Astrocyte (in vitro differentiated cells and primary cell): ENCODE data around the gene ABT1. TPM values are rescaled to one million over a fixed set of nuclear protein-coding genes. Genes with fewer than 3 reads are reported as not detected.

ENCODE experiments used
- DNase-seq: peaks from one replicate; pipeline ENCODE4 v3.0.0-alpha.2; 2010; ENCODE audit warnings: low read depth
- FAIRE-seq: peaks from 2 replicates; lab custom pipeline; 2011; peaks lifted over from hg19 to GRCh38; lab: Jason Lieb, UNC
- H2AFZ ChIP-seq: 2 replicates; pipeline ENCODE4 v1.6.0; 2012; ENCODE audit warnings: low read depth, low read length, inconsistent platforms
- H3K27ac ChIP-seq: 2 replicates; pipeline ENCODE4 v1.5.1; 2011; ENCODE audit warnings: low read depth, low read length, inconsistent platforms
- H3K27me3 ChIP-seq: 2 replicates; pipeline ENCODE4 v1.6.0; 2011; ENCODE audit warnings: low read length, inconsistent platforms; ENCODE audit not compliant: insufficient read depth
- H3K36me3 ChIP-seq: 2 replicates; pipeline ENCODE4 v1.5.1; 2011; ENCODE audit warnings: low read length, inconsistent platforms; ENCODE audit not compliant: insufficient read depth
- H3K4me1 ChIP-seq: 2 replicates; pipeline ENCODE4 v1.5.1; 2011; ENCODE audit warnings: low read length, inconsistent platforms; ENCODE audit not compliant: insufficient read depth
- H3K4me2 ChIP-seq: 2 replicates; pipeline ENCODE4 v1.6.0; 2012; ENCODE audit warnings: low read length, inconsistent platforms
- H3K4me3 ChIP-seq: 2 replicates; pipeline ENCODE4 v1.5.1; 2011; ENCODE audit warnings: low read depth, mild to moderate bottlenecking, low read length, inconsistent platforms; ENCODE audit not compliant: insufficient read depth
- H3K79me2 ChIP-seq: 2 replicates; pipeline ENCODE4 v1.6.0; 2012; ENCODE audit warnings: mild to moderate bottlenecking, low read length, inconsistent platforms; ENCODE audit not compliant: insufficient read depth
- H3K9ac ChIP-seq: 2 replicates; pipeline ENCODE4 v1.6.0; 2012; ENCODE audit warnings: mild to moderate bottlenecking, low read length, inconsistent platforms
- H3K9me3 ChIP-seq: 2 replicates; pipeline ENCODE4 v1.5.1; 2012; ENCODE audit warnings: low read depth, mild to moderate bottlenecking, low read length, inconsistent platforms; ENCODE audit not compliant: insufficient read depth
- H4K20me1 ChIP-seq: 2 replicates; pipeline ENCODE4 v1.6.0; 2012; ENCODE audit warnings: low read length, inconsistent platforms; ENCODE audit not compliant: insufficient read depth
- H3K27ac Mint-ChIP-seq: one replicate; pipeline ENCODE4 v1.8.0; 2021; ENCODE audit warnings: mild to moderate bottlenecking, mixed read lengths; ENCODE audit not compliant: unreplicated experiment
- H3K27me3 Mint-ChIP-seq: one replicate; pipeline ENCODE4 v1.8.0; 2021; ENCODE audit warnings: low read depth, mixed read lengths; ENCODE audit not compliant: unreplicated experiment
- H3K36me3 Mint-ChIP-seq: one replicate; pipeline ENCODE4 v1.8.0; 2021; ENCODE audit warnings: low read depth, mixed read lengths; ENCODE audit not compliant: unreplicated experiment
- H3K4me1 Mint-ChIP-seq: one replicate; pipeline ENCODE4 v1.8.0; 2021; ENCODE audit warnings: low read depth, mixed read lengths; ENCODE audit not compliant: unreplicated experiment
- H3K4me3 Mint-ChIP-seq: one replicate; pipeline ENCODE4 v1.8.0; 2021; ENCODE audit warnings: mild to moderate bottlenecking, moderate library complexity, mixed read lengths; ENCODE audit not compliant: unreplicated experiment
- H3K9me3 Mint-ChIP-seq: one replicate; pipeline ENCODE4 v1.8.0; 2021; ENCODE audit warnings: mild to moderate bottlenecking, mixed read lengths; ENCODE audit not compliant: unreplicated experiment
- EZH2 ChIP-seq: IDR thresholded peaks from 2 replicates; pipeline ENCODE4 v1.6.1; 2012; ENCODE audit warnings: mild to moderate bottlenecking, low read length, inconsistent platforms; ENCODE audit not compliant: insufficient read depth
- total RNA-seq: library from RNA; stranded (reverse); gene quantifications from 2 replicates; pipeline ENCODE4 v1.2.1, GENCODE V29; 2021
- TF ChIP-seq, protein P1 (sequence below): IDR thresholded peaks from 2 replicates; pipeline ENCODE4 v1.5.1; 2011; ENCODE audit warnings: low read depth, mild to moderate bottlenecking, inconsistent platforms, low read length, moderate library complexity; ENCODE audit not compliant: insufficient read depth

The ABT1 gene
- total RNA-seq, 1 donor from 2014 or later = 17.3 TPM

DNA sequence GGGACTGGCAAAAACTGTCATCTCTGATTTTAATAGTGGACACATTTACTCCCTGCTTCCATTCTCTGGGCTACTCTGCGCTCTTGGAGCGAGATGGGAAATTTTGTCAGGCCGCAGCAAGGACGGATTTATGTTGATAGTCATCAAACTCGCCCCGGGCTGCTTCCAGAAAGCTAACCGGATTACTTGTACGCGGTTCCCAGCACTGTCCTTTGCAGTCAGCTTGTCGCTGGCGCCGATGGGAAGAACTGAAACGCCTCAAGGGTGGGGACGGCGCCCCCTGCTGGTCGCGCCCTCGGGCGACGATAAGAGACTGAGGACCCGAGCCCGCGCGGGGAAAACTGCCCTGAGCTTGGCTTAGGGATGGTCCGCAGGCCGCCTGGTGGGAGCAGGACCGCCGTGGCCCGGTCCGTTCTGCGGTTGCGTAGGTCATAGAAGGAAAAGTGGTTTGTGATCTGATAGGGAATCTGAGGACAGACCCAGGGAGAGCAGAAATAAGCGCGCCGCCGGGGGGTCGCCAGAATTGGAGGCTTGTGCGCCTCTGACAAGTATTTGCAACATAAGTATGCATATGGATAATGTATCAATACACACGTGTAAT is 984 bp upstream of the ABT1 start:
- TF ChIP-seq EZH2 = no peak
- TF ChIP-seq, protein P1, sequence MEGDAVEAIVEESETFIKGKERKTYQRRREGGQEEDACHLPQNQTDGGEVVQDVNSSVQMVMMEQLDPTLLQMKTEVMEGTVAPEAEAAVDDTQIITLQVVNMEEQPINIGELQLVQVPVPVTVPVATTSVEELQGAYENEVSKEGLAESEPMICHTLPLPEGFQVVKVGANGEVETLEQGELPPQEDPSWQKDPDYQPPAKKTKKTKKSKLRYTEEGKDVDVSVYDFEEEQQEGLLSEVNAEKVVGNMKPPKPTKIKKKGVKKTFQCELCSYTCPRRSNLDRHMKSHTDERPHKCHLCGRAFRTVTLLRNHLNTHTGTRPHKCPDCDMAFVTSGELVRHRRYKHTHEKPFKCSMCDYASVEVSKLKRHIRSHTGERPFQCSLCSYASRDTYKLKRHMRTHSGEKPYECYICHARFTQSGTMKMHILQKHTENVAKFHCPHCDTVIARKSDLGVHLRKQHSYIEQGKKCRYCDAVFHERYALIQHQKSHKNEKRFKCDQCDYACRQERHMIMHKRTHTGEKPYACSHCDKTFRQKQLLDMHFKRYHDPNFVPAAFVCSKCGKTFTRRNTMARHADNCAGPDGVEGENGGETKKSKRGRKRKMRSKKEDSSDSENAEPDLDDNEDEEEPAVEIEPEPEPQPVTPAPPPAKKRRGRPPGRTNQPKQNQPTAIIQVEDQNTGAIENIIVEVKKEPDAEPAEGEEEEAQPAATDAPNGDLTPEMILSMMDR = peak; percentile 75
- Histone ChIP-seq H3K36me3 (peaks cover 17% of the 10 kb centered on the region), H3K79me2 (peaks cover 22% of the 10 kb centered on the region), H3K27ac (no peak overlapping the region), H3K4me1 (peaks cover 17% of the 10 kb centered on the region), H3K27me3 (peaks cover 22% of the 10 kb centered on the region), H3K9me3 (no peaks in the 10 kb centered on the region), H3K9ac (peak overlapping the region; percentile 72), H2AFZ (peak overlapping the region; percentile 66), H3K4me3 (peak overlapping the region; percentile 99), H4K20me1 (peaks cover 10% of the 10 kb centered on the region), H3K4me2 (peak overlapping the region; percentile 99)
- peaks cover 5% of the 10 kb centered on the region for H3K27me3 Mint-ChIP-seq
- no peak for FAIRE-seq
- H3K27ac Mint-ChIP-seq = no peak overlapping the region
- no peak overlapping the region for H3K4me3 Mint-ChIP-seq
- H3K36me3 Mint-ChIP-seq = peaks cover 3% of the 10 kb centered on the region
- peak; percentile 63 for DNase-seq
- no peaks in the 10 kb centered on the region for H3K9me3 Mint-ChIP-seq
- peaks cover 3% of the 10 kb centered on the region for H3K4me1 Mint-ChIP-seq

DNA sequence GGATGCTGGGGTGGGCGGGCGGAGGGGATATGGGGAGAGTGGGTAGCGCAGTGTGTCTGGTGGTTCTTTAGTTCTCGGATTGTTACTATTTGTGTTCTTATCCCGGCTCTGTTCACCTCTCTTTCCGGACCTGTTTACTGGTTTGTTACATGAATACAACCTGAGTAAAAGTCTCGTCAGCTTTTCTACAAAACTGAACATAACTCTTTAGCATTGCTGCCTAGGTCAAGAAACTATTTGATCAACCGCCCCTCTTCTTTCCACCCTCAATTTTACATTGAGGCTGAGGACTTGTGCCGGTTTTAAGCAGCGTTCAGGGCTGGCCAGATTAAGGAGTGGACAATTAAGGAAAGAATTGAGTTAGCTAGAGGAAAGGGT is 625 bp downstream of the ABT1 start:
- H3K4me1 Mint-ChIP-seq = peaks cover 3% of the 10 kb centered on the region
- H3K27me3 ChIP-seq = peaks cover 7% of the 10 kb centered on the region
- H3K27ac ChIP-seq = peak overlapping the region; percentile 90
- H3K4me2 ChIP-seq = peak overlapping the region; percentile 99
- H3K36me3 ChIP-seq = peaks cover 17% of the 10 kb centered on the region
- H3K36me3 Mint-ChIP-seq = peaks cover 3% of the 10 kb centered on the region
- peaks cover 10% of the 10 kb centered on the region for H4K20me1 ChIP-seq
- DNase-seq = no peak
- no peak overlapping the region for H2AFZ ChIP-seq
- H3K4me3 ChIP-seq = peak overlapping the region; percentile 99
- peaks cover 17% of the 10 kb centered on the region for H3K4me1 ChIP-seq
- H3K9me3 Mint-ChIP-seq = no peaks in the 10 kb centered on the region
- H3K27ac Mint-ChIP-seq = no peak overlapping the region
- no peak overlapping the region for H3K4me3 Mint-ChIP-seq
- no peaks in the 10 kb centered on the region for H3K27me3 Mint-ChIP-seq
- no peaks in the 10 kb centered on the region for H3K9me3 ChIP-seq
- H3K79me2 ChIP-seq = peaks cover 22% of the 10 kb centered on the region
- FAIRE-seq = no peak
- H3K9ac ChIP-seq = peak overlapping the region; percentile 96
- TF ChIP-seq, protein P1 = no peak
- no peak for TF ChIP-seq EZH2

DNA sequence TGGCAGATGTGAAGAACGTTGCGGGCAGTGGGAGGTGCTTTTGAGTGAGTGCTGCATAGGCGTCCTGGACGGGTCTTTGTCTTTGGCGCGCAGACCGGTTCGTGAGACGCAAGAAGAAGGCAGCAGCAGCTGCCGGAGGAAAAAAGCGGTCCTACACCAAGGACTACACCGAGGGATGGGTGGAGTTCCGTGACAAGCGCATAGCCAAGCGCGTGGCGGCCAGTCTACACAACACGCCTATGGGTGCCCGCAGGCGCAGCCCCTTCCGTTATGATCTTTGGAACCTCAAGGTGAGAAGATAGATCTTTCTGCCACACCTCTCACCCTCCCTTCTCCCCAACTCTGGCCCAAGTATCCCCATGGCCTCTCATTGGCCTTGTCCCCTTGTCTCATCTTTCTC is 1.1 kb downstream of the ABT1 start:
- H3K9me3 ChIP-seq = no peaks in the 10 kb centered on the region
- H3K36me3 ChIP-seq = peaks cover 17% of the 10 kb centered on the region
- peaks cover 22% of the 10 kb centered on the region for H3K79me2 ChIP-seq
- peak overlapping the region; percentile 96 for H3K9ac ChIP-seq
- peak overlapping the region; percentile 99 for H3K4me3 ChIP-seq
- Mint-ChIP-seq H3K36me3 (peaks cover 3% of the 10 kb centered on the region), H3K4me3 (no peak overlapping the region), H3K27ac (no peak overlapping the region), H3K4me1 (peaks cover 3% of the 10 kb centered on the region), H3K9me3 (no peaks in the 10 kb centered on the region), H3K27me3 (no peaks in the 10 kb centered on the region)
- H4K20me1 ChIP-seq = peaks cover 10% of the 10 kb centered on the region
- TF ChIP-seq, protein P1 = no peak
- TF ChIP-seq EZH2 = no peak
- no peak overlapping the region for H2AFZ ChIP-seq
- H3K27ac ChIP-seq = peak overlapping the region; percentile 90
- FAIRE-seq (no peak), DNase-seq (no peak)
- H3K27me3 ChIP-seq = peaks cover 4% of the 10 kb centered on the region
- peaks cover 17% of the 10 kb centered on the region for H3K4me1 ChIP-seq
- H3K4me2 ChIP-seq = peak overlapping the region; percentile 99
